C4-2B (cell line): ENCODE results near the gene UVRAG.

Experiments
- H3K27ac ChIP-seq: fragments of 450-650 bp; 2 replicates; pipeline ENCODE4 v1.5.1; 2017
- CTCF ChIP-seq: fragments of 450-650 bp; conservative IDR thresholded peaks from 2 replicates; pipeline ENCODE4 v1.5.1; 2017; ENCODE audit warnings: mild to moderate bottlenecking
- ZFX ChIP-seq: fragments of 450-650 bp; IDR thresholded peaks from 2 replicates; pipeline ENCODE4 v1.6.1; 2017

The UVRAG gene

GRCh38 chr11:75770102-75770501, 44.9 kb upstream of the UVRAG start:
- H3K27ac ChIP-seq, result no peak overlapping the region

GRCh38 chr11:75771646-75772410, 43.2 kb upstream of the UVRAG start:
- TF ChIP-seq ZFX (no peak), CTCF (no peak)
- no peak overlapping the region for H3K27ac ChIP-seq

More at GRCh38 chr11:75770102-75770501, 44.9 kb upstream of the UVRAG start:
- TF ChIP-seq CTCF (no peak), ZFX (no peak)

- peak overlapping the region; percentile 4; the same call in 1 of the 2 replicates for H3K27ac ChIP-seq
- no peak for TF ChIP-seq CTCF
- no peak for TF ChIP-seq ZFX
These were observed 41.2 kb upstream of the UVRAG start for GRCh38 chr11:75773595-75774353.

GRCh38 chr11:75775056-75775455, 40.0 kb upstream of the UVRAG start:
- no peak overlapping the region for H3K27ac ChIP-seq
- TF ChIP-seq CTCF (no peak), ZFX (no peak)

GRCh38 chr11:75776546-75776945, 38.5 kb upstream of the UVRAG start:
- TF ChIP-seq ZFX, result no peak
- TF ChIP-seq CTCF, result no peak
- no peak overlapping the region for H3K27ac ChIP-seq

- TF ChIP-seq ZFX (no peak), CTCF (no peak)
- H3K27ac ChIP-seq, result no peak overlapping the region
These were observed 37.4 kb upstream of the UVRAG start for GRCh38 chr11:75777461-75778110.

- TF ChIP-seq CTCF (no peak), ZFX (no peak)
- H3K27ac ChIP-seq, result no peak overlapping the region
These were observed 36.0 kb upstream of the UVRAG start for GRCh38 chr11:75778962-75779361.
